Aorta (tissue), 5 donors: ENCODE measurements around the gene CNTRL. TPM values are rescaled to one million over a fixed set of nuclear protein-coding genes. Genes with fewer than 3 reads are reported as not detected.
"Not testable (repeated sequence)": the region's sequence is repeated elsewhere in the genome, so short reads cannot be mapped to it uniquely, and the experiment has no call there.

ENCODE experiments used
- ATAC-seq: fragments of 200-7000 bp; cut with Tn5 transposase; one replicate; pipeline ENCODE4 v1.9.1; 2022; ENCODE audit warnings: moderate library complexity; ENCODE audit not compliant: low FRiP score
- DNase-seq, 2 donors: peaks; one replicate each; pipeline ENCODE4 v3.0.0-alpha.2; 2020
- H3K27ac ChIP-seq, 2 donors: one replicate each; pipeline ENCODE4 v1.5.1; 2013; ENCODE audit warnings: low read length in 2 of 2, mild to moderate bottlenecking in 2 of 2, moderate library complexity in 2 of 2, control low read depth in 1 of 2, inconsistent platforms in 1 of 2, low read depth in 1 of 2
- H3K27me3 ChIP-seq, 2 donors: one replicate each; pipeline ENCODE4 v1.6.1; 2013; ENCODE audit warnings: control low read depth in 1 of 2, low read length in 1 of 2, mild to moderate bottlenecking in 1 of 2, moderate library complexity in 1 of 2; ENCODE audit not compliant: insufficient read depth in 2 of 2, control insufficient read depth in 1 of 2
- H3K36me3 ChIP-seq, 2 donors: one replicate each; pipeline ENCODE4 v1.6.1; 2013; ENCODE audit warnings: control low read depth in 1 of 2, low read length in 1 of 2, mild to moderate bottlenecking in 1 of 2; ENCODE audit not compliant: insufficient read depth in 2 of 2, control insufficient read depth in 1 of 2
- H3K4me1 ChIP-seq, 2 donors: one replicate each; pipeline ENCODE4 v1.6.1; 2013; ENCODE audit warnings: low read length in 2 of 2, control low read depth in 1 of 2, mild to moderate bottlenecking in 1 of 2, moderate library complexity in 1 of 2; ENCODE audit not compliant: insufficient read depth in 2 of 2, control insufficient read depth in 1 of 2
- H3K4me3 ChIP-seq, 2 donors: one replicate each; pipeline ENCODE4 v1.5.1; 2013; ENCODE audit warnings: low read length in 2 of 2, control low read depth in 1 of 2, mild to moderate bottlenecking in 1 of 2
- H3K9me3 ChIP-seq: one replicate; pipeline ENCODE4 v1.6.1; 2013; ENCODE audit warnings: mild to moderate bottlenecking, low read length; ENCODE audit not compliant: control insufficient read depth
- WGBS, 2 donors: extraction: QIAGEN DNeasy Blood & Tissue Kit; methylation state at CpG; one replicate each; pipeline ENCODE4 v1.1.7; 2013; 5-methylcytosine and 5-hydroxymethylcytosine counted together
- intact Hi-C, 2 donors: fragments of 100-400 bp; cut with DNase I; formaldehyde crosslinking; loops; one replicate each; pipeline versions ENCODE4 v1.14.2 to v1.15.0; 2022
- polyA plus RNA-seq, 2 donors: library from polyadenylated mRNA; stranded (reverse); fragments of 200-250 nt; gene quantifications; one replicate each; pipeline ENCODE4 v1.2.3, GENCODE V29; 2013
- total RNA-seq, 2 donors: library from RNA; stranded (reverse); fragmentation: NEBNext Ultra II Directional; extraction: Animal tissue kit (Norgen Biotek cat#: 25700); gene quantifications; one replicate each; pipeline ENCODE4 v1.2.1, GENCODE V29; 2021
- donor health status: healthy with polysubstance abuse.
- donor health status: Bipolar disorder and iron deficiency.
- donor health status: DM: no; HTN: no; CAD: no.
- donor health status: DM: no; HTN: no; CAD: no.
- donor health status: DM: yes; HTN: yes; CAD: no.

The CNTRL gene
- total and polyA plus RNA-seq, 4 donors: 9.0 to 25.8 (median 14.7) TPM

- DNase-seq: no peak
- H3K9me3 ChIP-seq: no peaks in the 10 kb centered on the region
- H3K4me1 ChIP-seq: no peaks in the 10 kb centered on the region
- H3K27me3 ChIP-seq: no peaks in the 10 kb centered on the region
- ATAC-seq: no peak
- no peak overlapping the region for H3K27ac ChIP-seq
- WGBS, 2 donors: 9 to 11% methylated on average over 1 of the region's 1 CpG
- H3K36me3 ChIP-seq: peaks cover 0 to 3% of the 10 kb centered on the region in 2 donors
- H3K4me3 ChIP-seq: no peak overlapping the region
- intact Hi-C loops: no loop called here
Observed at GRCh38 chr9:121082075-121082474, 7.3 kb downstream of the CNTRL start.

- WGBS, 2 donors: 88 to 96% methylated on average over 1 of the region's 1 CpG
- ATAC-seq: no peak
- intact Hi-C loops: no loop called here
Observed at GRCh38 chr9:121085661-121086060, 10.9 kb downstream of the CNTRL start.

GRCh38 chr9:121088576-121088975, 13.8 kb downstream of the CNTRL start:
- DNase-seq: no peak
- Histone ChIP-seq H3K9me3 (no peaks in the 10 kb centered on the region), H3K4me1 (no peaks in the 10 kb centered on the region), H3K27me3 (no peaks in the 10 kb centered on the region), H3K36me3 (peaks cover 0 to 2% of the 10 kb centered on the region in 2 donors), H3K4me3 (no peak overlapping the region), H3K27ac (no peak overlapping the region)
- ATAC-seq: no peak
- intact Hi-C loops: no loop called here
- 81% methylated on average over 3 of the region's 3 CpGs for WGBS, 2 donors

More at GRCh38 chr9:121085661-121086060, 10.9 kb downstream of the CNTRL start:
- H3K4me3 ChIP-seq: no peak overlapping the region
- H3K36me3 ChIP-seq: peaks cover 0 to 3% of the 10 kb centered on the region in 2 donors
- no peaks in the 10 kb centered on the region for H3K9me3 ChIP-seq
- H3K27me3 ChIP-seq: no peaks in the 10 kb centered on the region
- H3K4me1 ChIP-seq: no peaks in the 10 kb centered on the region
- no peak for DNase-seq
- no peak overlapping the region for H3K27ac ChIP-seq

- ATAC-seq, intact Hi-C loops: not testable (repeated sequence)
- 87 to 90% methylated on average over 6 of the region's 6 CpGs for WGBS, 2 donors
Observed at GRCh38 chr9:121090743-121091142, 16.0 kb downstream of the CNTRL start.

GRCh38 chr9:121095057-121095456, 20.3 kb downstream of the CNTRL start:
- H3K4me1 ChIP-seq: no peaks in the 10 kb centered on the region
- intact Hi-C loops: no loop called here
- no peak overlapping the region for H3K27ac ChIP-seq
- H3K9me3 ChIP-seq: no peaks in the 10 kb centered on the region
- H3K36me3 ChIP-seq: no peaks in the 10 kb centered on the region
- no peak for DNase-seq
- no peaks in the 10 kb centered on the region for H3K27me3 ChIP-seq
- ATAC-seq: no peak
- H3K4me3 ChIP-seq: no peak overlapping the region

More at GRCh38 chr9:121090743-121091142, 16.0 kb downstream of the CNTRL start:
- not testable (repeated sequence) for H3K4me1 ChIP-seq, H3K36me3 ChIP-seq, DNase-seq, H3K27me3 ChIP-seq, H3K27ac ChIP-seq, H3K9me3 ChIP-seq, H3K4me3 ChIP-seq

- intact Hi-C loops: no loop called here
- 91 to 93% methylated on average over 5 of the region's 5 CpGs for WGBS, 2 donors
- Histone ChIP-seq H3K27me3 (no peaks in the 10 kb centered on the region), H3K9me3 (no peaks in the 10 kb centered on the region), H3K4me1 (no peaks in the 10 kb centered on the region), H3K36me3 (no peaks in the 10 kb centered on the region), H3K4me3 (no peak overlapping the region), H3K27ac (no peak overlapping the region)
- ATAC-seq: no peak
- DNase-seq: no peak
Observed at GRCh38 chr9:121098567-121099198, 23.9 kb downstream of the CNTRL start.

GRCh38 chr9:121104054-121104453, 29.3 kb downstream of the CNTRL start:
- H3K36me3 ChIP-seq, H3K4me3 ChIP-seq, H3K27ac ChIP-seq, ATAC-seq, intact Hi-C loops, H3K4me1 ChIP-seq, H3K27me3 ChIP-seq, H3K9me3 ChIP-seq, DNase-seq: not testable (repeated sequence)
- WGBS, 2 donors: 92 to 93% methylated on average over 5 of the region's 5 CpGs

GRCh38 chr9:121105531-121105930, 30.8 kb downstream of the CNTRL start:
- DNase-seq: no peak
- no peak overlapping the region for H3K27ac ChIP-seq
- no peaks in the 10 kb centered on the region for H3K4me1 ChIP-seq
- H3K9me3 ChIP-seq: no peaks in the 10 kb centered on the region
- intact Hi-C loops: no loop called here
- no peak for ATAC-seq
- 73 to 83% methylated on average over 2 of the region's 2 CpGs for WGBS, 2 donors
- no peak overlapping the region for H3K4me3 ChIP-seq
- H3K27me3 ChIP-seq: no peaks in the 10 kb centered on the region
- no peaks in the 10 kb centered on the region for H3K36me3 ChIP-seq

GRCh38 chr9:121107029-121107428, 32.3 kb downstream of the CNTRL start:
- Histone ChIP-seq H3K4me3 (no peak overlapping the region), H3K9me3 (no peaks in the 10 kb centered on the region), H3K27ac (no peak overlapping the region), H3K4me1 (no peaks in the 10 kb centered on the region), H3K36me3 (no peaks in the 10 kb centered on the region), H3K27me3 (no peaks in the 10 kb centered on the region)
- DNase-seq (no peak), ATAC-seq (no peak)
- 83 to 88% methylated on average over 1 of the region's 1 CpG for WGBS, 2 donors
- intact Hi-C loops: no loop called here
